BLaER1 treated with 17β-estradiol and CSF1 and Interleukin-3, amounts not matched to agents 10 nM and 100 nM (cell line): ENCODE data around the gene SNX10.
A peak's percentile ranks its signal among the peaks of the same experiment; 100 is the strongest.

ENCODE experiments used
- H3K27ac ChIP-seq, 11 experiments: shearing (Covaris generic); formaldehyde crosslinking; 2 replicates each; pipeline ENCODE4 v1.8.1; 2022
- H3K27me3 ChIP-seq, 11 experiments: shearing (Covaris generic); formaldehyde crosslinking; 2 replicates each; pipeline ENCODE4 v1.8.1; 2022
- H3K36me3 ChIP-seq, 11 experiments: shearing (Covaris generic); formaldehyde crosslinking; 2 replicates each; pipeline ENCODE4 v1.8.1; 2022
- H3K4me1 ChIP-seq, 10 experiments: shearing (Covaris generic); formaldehyde crosslinking; 2 replicates each; pipeline ENCODE4 v1.8.1; 2022
- H3K4me2 ChIP-seq, 11 experiments: shearing (Covaris generic); formaldehyde crosslinking; 2 replicates each; pipeline ENCODE4 v1.8.1; 2022
- H3K4me3 ChIP-seq, 10 experiments: shearing (Covaris generic); formaldehyde crosslinking; 2 replicates each; pipeline ENCODE4 v1.8.1; 2022
- H3K9ac ChIP-seq, 11 experiments: shearing (Covaris generic); formaldehyde crosslinking; 2 replicates each; pipeline ENCODE4 v1.8.1; 2022
- H3K9me3 ChIP-seq, 11 experiments: shearing (Covaris generic); formaldehyde crosslinking; replicated peaks in 1 of 11; 2 replicates each; pipeline ENCODE4 v1.8.1; 2022
- H4K20me1 ChIP-seq, 11 experiments: shearing (Covaris generic); formaldehyde crosslinking; 2 replicates each; pipeline ENCODE4 v1.8.1; 2022
- Cebpa-rat ChIP-seq, 11 experiments: shearing (Covaris generic); IDR thresholded peaks; 2 replicates each; pipeline ENCODE4 v1.8.1; 2022

SNX10 gene

DNA sequence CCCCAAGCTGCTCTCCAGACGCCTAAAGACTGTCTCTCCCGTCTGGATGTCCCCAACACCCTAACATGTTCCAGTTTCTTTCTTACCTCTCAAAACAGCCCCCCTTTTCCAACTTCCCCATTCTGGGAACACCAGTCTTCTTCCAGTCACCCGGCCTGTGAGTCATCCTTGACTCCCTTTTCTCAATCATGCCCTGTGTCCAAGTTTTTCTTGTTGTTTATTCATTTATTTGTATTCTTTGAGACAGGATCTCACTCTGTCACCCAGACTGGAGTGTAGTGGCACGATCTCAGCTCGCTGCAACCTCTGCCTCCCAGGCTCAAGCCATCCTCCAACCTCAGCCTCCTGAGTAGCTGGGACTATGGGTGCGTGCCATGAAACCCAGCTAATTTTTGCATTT, 15.6 kb downstream of the SNX10 start:
- peak overlapping the region in 10 of 11 experiments; percentile 4 to 87 (median 66); a peak in 15 of 22 replicates for H3K27ac ChIP-seq
- H3K27me3 ChIP-seq, result no peaks in the 10 kb centered on the region
- H3K4me1 ChIP-seq, result peaks cover 0 to 80% (median 38%) of the 10 kb centered on the region in 10 experiments; a peak in 15 of 20 replicates
- no peak for TF ChIP-seq Cebpa-rat (IDR thresholded peaks at IDR 0.05)
- peak overlapping the region in 5 of 11 experiments; percentile 11 to 73 (median 42); a peak in 4 of 22 replicates for H3K9ac ChIP-seq
- peak overlapping the region in 7 of 11 experiments; percentile 7 to 84 (median 62); a peak in 11 of 22 replicates for H3K4me2 ChIP-seq
- no peaks in the 10 kb centered on the region for H3K36me3 ChIP-seq
- no peak overlapping the region for H3K4me3 ChIP-seq
- no peaks in the 10 kb centered on the region for H3K9me3 ChIP-seq
- no peaks in the 10 kb centered on the region for H4K20me1 ChIP-seq

GRCh38 chr7:26307791-26308190, 16.1 kb downstream of the SNX10 start:
- Histone ChIP-seq H3K4me2 (peak overlapping the region in 6 of 11 experiments; percentile 7 to 84 (median 63); a peak in 10 of 22 replicates), H3K27me3 (no peaks in the 10 kb centered on the region), H3K9me3 (no peaks in the 10 kb centered on the region), H3K4me1 (peaks cover 0 to 81% (median 38%) of the 10 kb centered on the region in 10 experiments; a peak in 15 of 20 replicates), H3K27ac (peak overlapping the region in 8 of 11 experiments; percentile 3 to 87 (median 68); a peak in 14 of 22 replicates), H4K20me1 (no peaks in the 10 kb centered on the region), H3K36me3 (no peaks in the 10 kb centered on the region), H3K9ac (peak overlapping the region in 3 of 11 experiments; percentile 11 to 73 (median 42); a peak in 2 of 22 replicates), H3K4me3 (no peak overlapping the region)
- TF ChIP-seq Cebpa-rat (IDR thresholded peaks at IDR 0.05), result no peak

DNA sequence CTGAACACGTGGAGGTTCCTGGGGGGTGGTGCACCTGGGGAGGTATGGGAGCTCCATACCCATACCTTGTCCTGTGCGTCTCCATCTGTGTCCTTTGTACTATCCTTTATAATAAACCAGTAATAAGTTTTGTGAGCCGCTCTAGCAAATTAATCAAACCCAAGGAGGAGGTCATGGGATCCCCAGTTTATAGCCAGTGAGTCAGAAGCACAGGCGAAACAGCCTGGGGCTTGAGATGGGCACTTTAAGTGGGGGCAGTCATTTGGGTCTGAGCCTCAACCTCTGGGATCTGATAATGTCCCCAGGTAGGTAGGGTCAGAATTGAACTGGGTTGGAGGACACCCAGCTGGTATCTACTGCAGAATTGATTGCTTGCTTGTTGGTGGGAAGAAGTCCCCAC, 16.9 kb downstream of the SNX10 start:
- peaks cover 0 to 82% (median 40%) of the 10 kb centered on the region in 10 experiments; a peak in 15 of 20 replicates for H3K4me1 ChIP-seq
- H3K27me3 ChIP-seq, result no peaks in the 10 kb centered on the region
- H3K27ac ChIP-seq, result peak overlapping the region in 7 of 11 experiments; percentile 4 to 87 (median 73); a peak in 10 of 22 replicates
- no peaks in the 10 kb centered on the region for H3K9me3 ChIP-seq
- no peak overlapping the region for H3K4me3 ChIP-seq
- TF ChIP-seq Cebpa-rat (IDR thresholded peaks at IDR 0.05), result no peak
- H4K20me1 ChIP-seq, result no peaks in the 10 kb centered on the region
- H3K4me2 ChIP-seq, result peak overlapping the region in 3 of 11 experiments; percentile 64 to 84 (median 79); a peak in 6 of 22 replicates
- no peaks in the 10 kb centered on the region for H3K36me3 ChIP-seq
- no peak overlapping the region for H3K9ac ChIP-seq

- no peaks in the 10 kb centered on the region for H3K27me3 ChIP-seq
- peaks cover 0 to 82% (median 45%) of the 10 kb centered on the region in 10 experiments; a peak in 16 of 20 replicates for H3K4me1 ChIP-seq
- no peak overlapping the region for H3K9ac ChIP-seq
- no peak for TF ChIP-seq Cebpa-rat (IDR thresholded peaks at IDR 0.05)
- H3K4me3 ChIP-seq, result no peak overlapping the region
- no peaks in the 10 kb centered on the region for H3K9me3 ChIP-seq
- H3K4me2 ChIP-seq, result peak overlapping the region in 3 of 11 experiments; percentile 64 to 84 (median 79); a peak in 5 of 22 replicates
- no peaks in the 10 kb centered on the region for H3K36me3 ChIP-seq
- no peaks in the 10 kb centered on the region for H4K20me1 ChIP-seq
- peak overlapping the region in 3 of 11 experiments; percentile 4 to 85 (median 80); a peak in 2 of 22 replicates for H3K27ac ChIP-seq
Measured at GRCh38 chr7:26309089-26309488, 17.4 kb downstream of the SNX10 start.

GRCh38 chr7:26311798-26312197, 20.1 kb downstream of the SNX10 start:
- H3K9ac ChIP-seq, result no peak overlapping the region
- H4K20me1 ChIP-seq, result no peaks in the 10 kb centered on the region
- peak overlapping the region in 3 of 11 experiments; percentile 7 to 27 (median 25); a peak in 3 of 22 replicates for H3K27ac ChIP-seq
- H3K4me2 ChIP-seq, result peak overlapping the region in 3 of 11 experiments; percentile 5 to 42 (median 33); a peak in 3 of 22 replicates
- no peak; a peak in 1 of 22 replicates for TF ChIP-seq Cebpa-rat (IDR thresholded peaks at IDR 0.05)
- no peak overlapping the region for H3K4me3 ChIP-seq
- H3K36me3 ChIP-seq, result no peaks in the 10 kb centered on the region
- no peaks in the 10 kb centered on the region for H3K27me3 ChIP-seq
- H3K9me3 ChIP-seq, result no peaks in the 10 kb centered on the region
- H3K4me1 ChIP-seq, result peaks cover 0 to 73% (median 32%) of the 10 kb centered on the region in 10 experiments; a peak in 16 of 20 replicates

- H4K20me1 ChIP-seq, result no peaks in the 10 kb centered on the region
- no peak overlapping the region for H3K27ac ChIP-seq
- H3K4me3 ChIP-seq, result no peak overlapping the region
- no peaks in the 10 kb centered on the region for H3K27me3 ChIP-seq
- no peaks in the 10 kb centered on the region for H3K9me3 ChIP-seq
- no peak for TF ChIP-seq Cebpa-rat (IDR thresholded peaks at IDR 0.05)
- no peak overlapping the region for H3K9ac ChIP-seq
- no peaks in the 10 kb centered on the region for H3K36me3 ChIP-seq
- H3K4me1 ChIP-seq, result peaks cover 0 to 60% (median 24%) of the 10 kb centered on the region in 10 experiments; a peak in 16 of 20 replicates
- no peak overlapping the region for H3K4me2 ChIP-seq
Measured at GRCh38 chr7:26317211-26317610, 25.5 kb downstream of the SNX10 start.

DNA sequence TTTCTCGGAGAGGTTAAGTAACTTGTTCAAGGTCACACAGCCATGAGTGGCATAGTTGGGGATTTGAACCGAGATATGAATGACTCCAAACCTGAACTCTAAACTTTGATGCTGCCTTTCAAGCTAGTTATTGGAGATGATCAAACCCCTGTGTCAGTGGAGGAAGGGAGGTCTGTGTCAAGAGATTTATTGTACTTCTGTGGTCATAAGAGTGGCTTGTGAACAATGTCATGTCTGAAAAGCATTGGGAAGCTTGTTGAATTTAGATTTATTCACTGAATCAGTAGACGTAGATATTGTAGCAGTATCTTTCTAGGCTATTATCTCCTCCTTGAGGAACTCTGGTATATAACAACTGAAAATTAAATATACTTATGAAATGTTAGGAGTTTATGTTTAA, 27.3 kb downstream of the SNX10 start:
- Histone ChIP-seq H3K27ac (peak overlapping the region in 1 of 11 experiments; percentile 13; a peak in 1 of 22 replicates), H3K4me1 (peaks cover 0 to 49% (median 18%) of the 10 kb centered on the region in 10 experiments; a peak in 16 of 20 replicates), H3K4me3 (no peak overlapping the region), H3K9ac (no peak overlapping the region), H3K36me3 (no peaks in the 10 kb centered on the region), H3K9me3 (no peaks in the 10 kb centered on the region), H3K27me3 (no peaks in the 10 kb centered on the region), H4K20me1 (no peaks in the 10 kb centered on the region), H3K4me2 (peak overlapping the region in 4 of 11 experiments; percentile 25 to 75 (median 52); a peak in 5 of 22 replicates)
- TF ChIP-seq Cebpa-rat (IDR thresholded peaks at IDR 0.05), result no peak

DNA sequence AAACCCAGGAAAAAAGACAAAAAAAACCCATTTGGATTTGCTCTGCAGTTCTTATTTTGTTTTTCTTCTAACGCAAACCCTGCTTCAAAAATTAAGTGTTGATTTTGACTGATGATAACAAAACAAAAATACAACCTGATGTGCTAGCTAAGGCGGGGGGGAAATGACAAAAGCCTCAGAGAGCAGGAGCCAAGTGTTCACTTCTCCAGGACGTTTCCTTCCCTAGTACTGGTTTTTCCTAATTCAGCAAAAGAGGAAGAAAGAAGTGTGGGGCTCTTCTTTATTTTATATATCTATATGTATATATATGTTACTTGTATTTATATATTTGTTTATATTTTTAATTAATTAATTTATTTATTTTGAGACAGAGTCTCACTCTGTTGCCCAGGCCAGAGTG, 28.0 kb downstream of the SNX10 start:
- Histone ChIP-seq H3K36me3 (no peaks in the 10 kb centered on the region), H3K4me1 (peaks cover 0 to 42% (median 11%) of the 10 kb centered on the region in 10 experiments; a peak in 15 of 20 replicates), H3K9me3 (no peaks in the 10 kb centered on the region), H3K27ac (no peak overlapping the region; a peak in 1 of 22 replicates), H4K20me1 (no peaks in the 10 kb centered on the region), H3K27me3 (no peaks in the 10 kb centered on the region), H3K4me3 (no peak overlapping the region), H3K9ac (0 out of 22 replicates have a peak overlapping the region, but pooled peaks of 1 of the 11 experiments have one; percentile 7), H3K4me2 (peak overlapping the region in 5 of 11 experiments; percentile 25 to 75 (median 38); a peak in 8 of 22 replicates)
- TF ChIP-seq Cebpa-rat (IDR thresholded peaks at IDR 0.05), result no peak

DNA sequence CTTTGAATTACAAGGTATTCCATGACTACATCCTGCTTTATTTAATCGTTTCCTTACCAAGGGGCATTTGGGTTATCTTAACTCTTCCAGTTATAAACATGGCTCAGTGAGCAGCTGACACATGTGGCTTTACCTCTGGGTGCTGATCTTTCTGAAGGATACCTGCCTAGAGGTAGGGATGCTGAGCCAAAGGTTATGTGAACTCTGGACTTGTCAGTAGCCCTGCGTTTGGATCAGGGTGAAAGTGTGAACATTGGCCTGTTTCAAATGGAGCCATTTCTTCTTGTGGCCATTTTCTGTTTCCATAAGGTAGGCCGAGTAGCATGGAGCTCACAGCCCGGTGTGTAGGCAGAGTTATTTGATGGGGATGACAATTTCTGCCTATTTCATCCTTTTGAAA, 29.2 kb downstream of the SNX10 start:
- TF ChIP-seq Cebpa-rat (IDR thresholded peaks at IDR 0.05), result no peak
- no peaks in the 10 kb centered on the region for H3K27me3 ChIP-seq
- H3K36me3 ChIP-seq, result no peaks in the 10 kb centered on the region
- H3K9me3 ChIP-seq, result no peaks in the 10 kb centered on the region
- H4K20me1 ChIP-seq, result no peaks in the 10 kb centered on the region
- no peak overlapping the region for H3K27ac ChIP-seq
- H3K9ac ChIP-seq, result no peak overlapping the region
- H3K4me2 ChIP-seq, result no peak overlapping the region
- peaks cover 0 to 29% (median 5%) of the 10 kb centered on the region in 10 experiments; a peak in 9 of 20 replicates for H3K4me1 ChIP-seq
- no peak overlapping the region for H3K4me3 ChIP-seq
